ENCODE measurements around the gene PLA2G4C.

The PLA2G4C gene

GRCh38 chr19:48036765-48037164 lies 73.9 kb downstream of the PLA2G4C start:
- WGBS, 2 experiments, result 80 to 91% methylated on average over 2 of the region's 2 CpGs
- Histone ChIP-seq H3K27me3 (ENCODE audit: control insufficient read depth, insufficient read depth, low read length, poor library complexity, severe bottlenecking) (no peaks in the 10 kb centered on the region), H3K9me3 (ENCODE audit: control insufficient read depth, low read length) (no peaks in the 10 kb centered on the region), H3K36me3 (ENCODE audit: control insufficient read depth, insufficient read depth, low read length) (no peaks in the 10 kb centered on the region), H3K4me1 (ENCODE audit: control insufficient read depth, insufficient read depth, low read length) (no peaks in the 10 kb centered on the region), H3K4me3 (ENCODE audit: insufficient read depth, low read depth, low read length) (no peak overlapping the region), H3K27ac (ENCODE audit: insufficient read depth, low read depth, low read length, poor library complexity, severe bottlenecking) (no peak overlapping the region)

DNA sequence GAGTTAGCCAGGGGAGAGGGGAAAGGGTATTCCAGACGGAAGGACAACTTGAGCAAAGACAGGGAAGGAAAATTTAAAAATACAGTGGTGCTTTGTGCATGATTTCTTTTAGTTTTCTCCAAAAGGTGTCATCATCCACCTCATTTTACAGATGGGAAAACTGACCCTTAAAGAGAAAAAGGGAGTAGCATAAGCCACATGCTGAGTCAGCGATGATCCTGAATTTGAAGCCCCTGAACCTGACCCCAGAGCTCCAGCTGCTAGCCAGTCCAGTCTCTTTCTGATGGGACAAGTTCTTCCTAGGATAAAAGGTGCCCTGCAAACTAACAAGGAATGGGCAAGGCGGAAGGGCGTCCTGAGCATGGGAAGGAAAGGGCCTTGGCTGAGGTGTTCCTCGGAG lies 77.0 kb downstream of the PLA2G4C start:
- Histone ChIP-seq H3K36me3 (ENCODE audit: control insufficient read depth, insufficient read depth, low read length) (no peaks in the 10 kb centered on the region), H3K4me3 (ENCODE audit: insufficient read depth, low read depth, low read length) (no peak overlapping the region), H3K27ac (ENCODE audit: insufficient read depth, low read depth, low read length, poor library complexity, severe bottlenecking) (no peak overlapping the region), H3K4me1 (ENCODE audit: control insufficient read depth, insufficient read depth, low read length) (no peaks in the 10 kb centered on the region), H3K9me3 (ENCODE audit: control insufficient read depth, low read length) (no peaks in the 10 kb centered on the region), H3K27me3 (ENCODE audit: control insufficient read depth, insufficient read depth, low read length, poor library complexity, severe bottlenecking) (no peaks in the 10 kb centered on the region)
- 86 to 91% methylated on average over 5 of the region's 5 CpGs for WGBS, 2 experiments

DNA sequence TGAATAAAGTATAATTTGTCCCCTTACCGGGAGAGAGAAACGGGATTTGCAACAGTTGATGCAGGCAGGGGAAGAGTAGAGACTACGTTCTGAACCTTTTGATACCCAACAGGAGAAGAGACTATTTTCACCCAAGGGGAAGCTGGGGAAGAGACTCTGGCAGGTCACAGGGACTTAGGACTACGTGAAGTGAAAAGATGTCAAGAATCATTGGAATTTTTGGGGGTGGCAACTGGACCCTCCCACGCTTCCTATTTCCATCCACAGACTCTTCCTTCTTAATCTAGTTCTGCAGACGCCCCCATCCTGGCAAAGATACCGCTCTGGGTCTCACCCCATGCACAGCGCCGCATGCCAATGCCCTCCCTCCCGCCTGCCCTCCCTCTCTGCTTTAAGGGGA lies 80.5 kb downstream of the PLA2G4C start:
- Histone ChIP-seq H3K27me3 (ENCODE audit: control insufficient read depth, insufficient read depth, low read length, poor library complexity, severe bottlenecking) (no peaks in the 10 kb centered on the region), H3K27ac (ENCODE audit: insufficient read depth, low read depth, low read length, poor library complexity, severe bottlenecking) (no peak overlapping the region), H3K4me3 (ENCODE audit: insufficient read depth, low read depth, low read length) (no peak overlapping the region), H3K36me3 (ENCODE audit: control insufficient read depth, insufficient read depth, low read length) (no peaks in the 10 kb centered on the region), H3K4me1 (ENCODE audit: control insufficient read depth, insufficient read depth, low read length) (no peaks in the 10 kb centered on the region), H3K9me3 (ENCODE audit: control insufficient read depth, low read length) (no peaks in the 10 kb centered on the region)
- WGBS, 2 experiments, result 80 to 81% methylated on average over 10 of the region's 10 CpGs

GRCh38 chr19:48029431-48029830 lies 81.2 kb downstream of the PLA2G4C start:
- Histone ChIP-seq H3K4me1 (ENCODE audit: control insufficient read depth, insufficient read depth, low read length) (no peaks in the 10 kb centered on the region), H3K27ac (ENCODE audit: insufficient read depth, low read depth, low read length, poor library complexity, severe bottlenecking) (no peak overlapping the region), H3K27me3 (ENCODE audit: control insufficient read depth, insufficient read depth, low read length, poor library complexity, severe bottlenecking) (no peaks in the 10 kb centered on the region), H3K4me3 (ENCODE audit: insufficient read depth, low read depth, low read length) (no peak overlapping the region), H3K9me3 (ENCODE audit: control insufficient read depth, low read length) (no peaks in the 10 kb centered on the region), H3K36me3 (ENCODE audit: control insufficient read depth, insufficient read depth, low read length) (no peaks in the 10 kb centered on the region)
- 83 to 86% methylated on average over 7 of the region's 7 CpGs for WGBS, 2 experiments

DNA sequence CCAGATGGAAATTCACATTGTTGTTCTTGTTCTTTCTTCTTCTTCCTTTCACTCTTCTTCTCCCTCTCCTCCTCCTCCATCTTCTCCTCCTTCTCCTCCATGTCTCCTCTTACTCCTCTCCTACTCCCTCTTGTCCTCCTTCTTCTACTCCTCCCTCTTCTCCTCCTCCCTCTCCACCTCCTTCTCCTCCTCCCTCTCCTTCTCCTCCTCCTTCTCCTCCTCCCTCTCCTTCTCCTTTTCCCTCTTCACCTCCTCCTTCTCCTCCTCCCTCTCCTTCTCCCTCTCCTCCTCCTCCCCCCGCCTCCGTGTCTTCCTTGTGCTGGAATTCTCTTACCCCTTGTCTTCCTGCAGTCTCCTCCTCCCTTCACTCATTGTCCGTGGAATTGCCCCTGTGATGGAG lies 85.1 kb downstream of the PLA2G4C start:
- Histone ChIP-seq H3K27me3 (ENCODE audit: control insufficient read depth, insufficient read depth, low read length, poor library complexity, severe bottlenecking) (no peaks in the 10 kb centered on the region), H3K27ac (ENCODE audit: insufficient read depth, low read depth, low read length, poor library complexity, severe bottlenecking) (no peak overlapping the region), H3K36me3 (ENCODE audit: control insufficient read depth, insufficient read depth, low read length) (no peaks in the 10 kb centered on the region), H3K4me3 (ENCODE audit: insufficient read depth, low read depth, low read length) (no peak overlapping the region), H3K9me3 (ENCODE audit: control insufficient read depth, low read length) (no peaks in the 10 kb centered on the region), H3K4me1 (ENCODE audit: control insufficient read depth, insufficient read depth, low read length) (no peaks in the 10 kb centered on the region)
- WGBS, 2 experiments, result 69 to 70% methylated on average over 3 of the region's 3 CpGs

GRCh38 chr19:48023518-48023917 lies 87.1 kb downstream of the PLA2G4C start:
- Histone ChIP-seq H3K27me3 (ENCODE audit: control insufficient read depth, insufficient read depth, low read length, poor library complexity, severe bottlenecking) (no peaks in the 10 kb centered on the region), H3K27ac (ENCODE audit: insufficient read depth, low read depth, low read length, poor library complexity, severe bottlenecking) (no peak overlapping the region), H3K4me3 (ENCODE audit: insufficient read depth, low read depth, low read length) (no peak overlapping the region), H3K4me1 (ENCODE audit: control insufficient read depth, insufficient read depth, low read length) (no peaks in the 10 kb centered on the region), H3K9me3 (ENCODE audit: control insufficient read depth, low read length) (no peaks in the 10 kb centered on the region), H3K36me3 (ENCODE audit: control insufficient read depth, insufficient read depth, low read length) (no peaks in the 10 kb centered on the region)
- WGBS, 2 experiments, result 87% methylated on average over 2 to 3 of the region's 3 CpGs

DNA sequence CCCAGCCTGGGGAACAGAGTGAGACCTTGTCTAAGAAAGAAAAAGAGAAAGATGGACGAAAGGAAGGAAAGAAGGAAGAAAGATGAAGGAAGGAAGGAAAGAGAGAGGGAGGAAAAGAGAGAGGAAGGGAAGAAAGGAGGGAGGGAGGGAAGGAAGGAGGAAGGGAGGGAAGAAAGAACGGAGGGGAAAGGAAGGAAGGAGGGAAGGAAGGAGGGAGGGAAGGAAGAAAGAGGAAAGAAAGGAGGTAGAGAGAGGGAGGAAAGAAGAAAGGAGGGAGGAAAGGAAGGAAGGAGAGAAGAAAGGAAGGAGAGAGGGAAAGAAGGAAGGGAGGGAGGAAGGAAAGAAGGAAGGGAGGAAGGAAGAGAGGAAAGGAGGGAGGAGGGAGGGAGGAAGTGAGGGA lies 87.6 kb downstream of the PLA2G4C start:
- no peaks in the 10 kb centered on the region for H3K4me1 ChIP-seq (ENCODE audit: control insufficient read depth, insufficient read depth, low read length)
- no peak overlapping the region for H3K27ac ChIP-seq (ENCODE audit: insufficient read depth, low read depth, low read length, poor library complexity, severe bottlenecking)
- H3K9me3 ChIP-seq (ENCODE audit: control insufficient read depth, low read length), result no peaks in the 10 kb centered on the region
- no peaks in the 10 kb centered on the region for H3K36me3 ChIP-seq (ENCODE audit: control insufficient read depth, insufficient read depth, low read length)
- no peak overlapping the region for H3K4me3 ChIP-seq (ENCODE audit: insufficient read depth, low read depth, low read length)
- WGBS, 2 experiments, result 74 to 75% methylated on average over 2 of the region's 2 CpGs
- H3K27me3 ChIP-seq (ENCODE audit: control insufficient read depth, insufficient read depth, low read length, poor library complexity, severe bottlenecking), result no peaks in the 10 kb centered on the region

GRCh38 chr19:48020686-48021085 lies 89.9 kb downstream of the PLA2G4C start:
- Histone ChIP-seq H3K4me1 (ENCODE audit: control insufficient read depth, insufficient read depth, low read length) (no peaks in the 10 kb centered on the region), H3K27ac (ENCODE audit: insufficient read depth, low read depth, low read length, poor library complexity, severe bottlenecking) (no peak overlapping the region), H3K9me3 (ENCODE audit: control insufficient read depth, low read length) (peaks cover 2% of the 10 kb centered on the region), H3K4me3 (ENCODE audit: insufficient read depth, low read depth, low read length) (no peak overlapping the region), H3K27me3 (ENCODE audit: control insufficient read depth, insufficient read depth, low read length, poor library complexity, severe bottlenecking) (no peaks in the 10 kb centered on the region), H3K36me3 (ENCODE audit: control insufficient read depth, insufficient read depth, low read length) (no peaks in the 10 kb centered on the region)
- 83 to 98% methylated on average over 3 of the region's 3 CpGs for WGBS, 2 experiments

- Histone ChIP-seq H3K4me1 (ENCODE audit: control insufficient read depth, insufficient read depth, low read length) (no peaks in the 10 kb centered on the region), H3K9me3 (ENCODE audit: control insufficient read depth, low read length) (no peaks in the 10 kb centered on the region), H3K4me3 (ENCODE audit: insufficient read depth, low read depth, low read length) (no peak overlapping the region), H3K27ac (ENCODE audit: insufficient read depth, low read depth, low read length, poor library complexity, severe bottlenecking) (no peak overlapping the region), H3K27me3 (ENCODE audit: control insufficient read depth, insufficient read depth, low read length, poor library complexity, severe bottlenecking) (no peaks in the 10 kb centered on the region), H3K36me3 (ENCODE audit: control insufficient read depth, insufficient read depth, low read length) (no peaks in the 10 kb centered on the region)
- WGBS, 2 experiments, result 89 to 91% methylated on average over 11 of the region's 11 CpGs
Observed at GRCh38 chr19:48010932-48011758, 99.5 kb downstream of the PLA2G4C start.

DNA sequence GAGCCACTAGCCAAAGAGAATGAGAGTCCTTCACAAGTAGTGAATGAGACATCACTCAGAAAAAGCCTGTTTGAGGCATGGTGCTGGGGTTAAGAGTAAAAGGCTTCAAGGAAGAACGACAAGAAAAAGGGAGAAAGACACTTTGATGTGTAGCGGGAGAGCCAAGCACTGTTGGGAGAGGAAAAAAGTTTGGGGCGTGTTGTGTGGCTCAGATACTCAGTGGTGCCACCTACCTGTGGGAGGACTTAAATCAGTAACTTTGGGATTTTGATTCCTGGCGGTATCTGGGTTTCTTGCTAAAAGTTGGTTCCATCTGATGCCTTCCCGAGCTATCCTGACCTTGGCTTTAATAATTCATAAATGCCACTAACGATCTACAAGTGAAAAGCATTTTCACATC lies 103.9 kb downstream of the PLA2G4C start:
- Histone ChIP-seq H3K27me3 (ENCODE audit: control insufficient read depth, insufficient read depth, low read length, poor library complexity, severe bottlenecking) (no peaks in the 10 kb centered on the region), H3K27ac (ENCODE audit: insufficient read depth, low read depth, low read length, poor library complexity, severe bottlenecking) (no peak overlapping the region), H3K4me3 (ENCODE audit: insufficient read depth, low read depth, low read length) (no peak overlapping the region), H3K4me1 (ENCODE audit: control insufficient read depth, insufficient read depth, low read length) (no peaks in the 10 kb centered on the region), H3K9me3 (ENCODE audit: control insufficient read depth, low read length) (no peaks in the 10 kb centered on the region), H3K36me3 (ENCODE audit: control insufficient read depth, insufficient read depth, low read length) (no peaks in the 10 kb centered on the region)
- 88 to 90% methylated on average over 6 of the region's 6 CpGs for WGBS, 2 experiments
